Thoracic aorta (tissue), 2 donors: ENCODE measurements around the gene SCIN. TPM values are rescaled to one million over a fixed set of nuclear protein-coding genes. Genes with fewer than 3 reads are reported as not detected.

ENCODE experiments used
- ATAC-seq: fragments of 150-250 bp; one replicate; pipeline ENCODE4 v1.8.0; 2017; ENCODE audit warnings: low read depth; ENCODE audit not compliant: insufficient number of reproducible peaks, low FRiP score
- DNase-seq: peaks from one replicate; pipeline ENCODE4 v3.0.0-alpha.2; 2020; ENCODE audit warnings: low spot score
- H3K27ac ChIP-seq, 2 donors: fragments of 200-600 bp; sonication (generic); 1 replicate in 1 of 2; 2 replicates in 1 of 2; pipeline ENCODE4 v1.5.1; 2016; ENCODE audit warnings: mild to moderate bottlenecking in 2 of 2, moderate library complexity in 2 of 2
- H3K27me3 ChIP-seq: fragments of 200-600 bp; sonication (generic); replicated peaks from 2 replicates; pipeline ENCODE4 v1.6.0; 2016; ENCODE audit warnings: mild to moderate bottlenecking; ENCODE audit not compliant: insufficient read depth
- H3K36me3 ChIP-seq: fragments of 200-600 bp; sonication (generic); one replicate; pipeline ENCODE4 v1.5.1; 2016
- H3K4me1 ChIP-seq, 2 donors: fragments of 200-600 bp; sonication (generic); 1 replicate in 1 of 2; 2 replicates in 1 of 2; pipeline versions ENCODE4 v1.5.1 to v1.6.0; 2016; ENCODE audit warnings: low read depth in 2 of 2, mild to moderate bottlenecking in 1 of 2; ENCODE audit not compliant: control insufficient read depth in 1 of 2
- H3K4me3 ChIP-seq: fragments of 200-600 bp; sonication (generic); 2 replicates; pipeline ENCODE4 v1.5.1; 2016; ENCODE audit warnings: mild to moderate bottlenecking
- H3K9me3 ChIP-seq: fragments of 200-600 bp; sonication (generic); 2 replicates; pipeline ENCODE4 v1.5.1; 2016
- total RNA-seq, 2 donors: library from RNA; depleted of rRNA; stranded (reverse); fragments of >200 nt; gene quantifications; one replicate each; pipeline versions ENCODE4 v1.1.0 to v1.2.3, GENCODE V29; 2016
- TF ChIP-seq, protein P1 (sequence below): fragments of 200-600 bp; sonication (generic); IDR thresholded peaks from one replicate; pipeline ENCODE4 v1.5.1; 2019; ENCODE audit warnings: antibody characterized with exemption

Gene SCIN
- total RNA-seq, 2 donors from 2014 or later, result 0.49 to 2.0 TPM

DNA sequence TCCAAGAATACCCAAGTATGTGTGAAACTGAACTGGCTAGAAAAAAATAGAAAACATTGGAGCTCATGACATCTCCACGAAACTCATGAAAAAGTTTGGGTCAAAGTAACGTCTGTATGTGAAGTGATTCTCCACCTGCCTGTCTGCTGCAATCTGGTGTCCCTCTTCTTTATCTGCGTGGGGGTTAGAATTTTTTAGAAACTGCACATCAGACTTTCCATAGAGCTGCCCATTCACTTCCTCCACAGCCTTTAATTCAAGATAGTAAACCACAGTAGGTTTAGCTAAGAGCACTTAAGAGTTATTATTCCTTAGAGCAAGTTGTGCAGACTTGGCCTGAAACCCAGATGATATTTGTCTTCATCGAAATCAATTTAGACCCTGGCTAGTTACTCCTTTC, 55.3 kb downstream of the SCIN start:
- TF ChIP-seq, protein P1, sequence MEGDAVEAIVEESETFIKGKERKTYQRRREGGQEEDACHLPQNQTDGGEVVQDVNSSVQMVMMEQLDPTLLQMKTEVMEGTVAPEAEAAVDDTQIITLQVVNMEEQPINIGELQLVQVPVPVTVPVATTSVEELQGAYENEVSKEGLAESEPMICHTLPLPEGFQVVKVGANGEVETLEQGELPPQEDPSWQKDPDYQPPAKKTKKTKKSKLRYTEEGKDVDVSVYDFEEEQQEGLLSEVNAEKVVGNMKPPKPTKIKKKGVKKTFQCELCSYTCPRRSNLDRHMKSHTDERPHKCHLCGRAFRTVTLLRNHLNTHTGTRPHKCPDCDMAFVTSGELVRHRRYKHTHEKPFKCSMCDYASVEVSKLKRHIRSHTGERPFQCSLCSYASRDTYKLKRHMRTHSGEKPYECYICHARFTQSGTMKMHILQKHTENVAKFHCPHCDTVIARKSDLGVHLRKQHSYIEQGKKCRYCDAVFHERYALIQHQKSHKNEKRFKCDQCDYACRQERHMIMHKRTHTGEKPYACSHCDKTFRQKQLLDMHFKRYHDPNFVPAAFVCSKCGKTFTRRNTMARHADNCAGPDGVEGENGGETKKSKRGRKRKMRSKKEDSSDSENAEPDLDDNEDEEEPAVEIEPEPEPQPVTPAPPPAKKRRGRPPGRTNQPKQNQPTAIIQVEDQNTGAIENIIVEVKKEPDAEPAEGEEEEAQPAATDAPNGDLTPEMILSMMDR, result no peak
- no peak for DNase-seq
- Histone ChIP-seq H3K4me3 (no peak overlapping the region), H3K36me3 (no peaks in the 10 kb centered on the region), H3K27me3 (no peaks in the 10 kb centered on the region), H3K4me1 (no peaks in the 10 kb centered on the region), H3K27ac (no peak overlapping the region), H3K9me3 (no peaks in the 10 kb centered on the region)
- no peak for ATAC-seq

DNA sequence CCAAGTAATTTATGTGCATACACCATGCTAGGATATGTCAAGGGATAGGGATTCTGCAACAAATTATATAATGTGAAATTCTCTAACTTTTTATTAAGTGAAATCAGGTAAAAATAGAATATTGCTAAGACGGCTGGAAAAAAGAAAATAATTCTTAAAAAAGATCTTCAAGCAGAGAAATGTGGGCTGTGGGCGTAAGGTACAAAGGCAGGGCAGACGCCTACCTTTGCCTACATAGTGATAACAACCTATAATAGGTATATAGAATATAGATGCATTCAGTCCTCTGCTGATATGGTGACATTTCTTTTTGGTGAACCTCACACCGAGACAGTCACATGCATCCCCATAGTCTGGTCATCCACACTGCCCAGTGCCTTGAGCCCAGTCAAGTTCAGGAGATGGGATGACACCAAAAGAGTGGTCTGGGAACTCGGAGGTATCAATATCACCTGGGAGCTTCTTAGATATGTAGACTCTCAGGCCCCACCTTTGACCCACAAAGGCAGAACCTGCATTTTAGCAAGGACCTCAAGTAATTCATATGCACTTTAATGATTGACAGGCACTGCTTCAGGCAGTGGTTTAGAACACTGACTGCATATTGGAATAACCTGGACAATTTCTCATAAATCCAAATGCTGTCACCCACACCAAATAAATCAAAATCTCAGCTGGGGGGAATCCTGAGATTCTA, 59.4 kb downstream of the SCIN start:
- Histone ChIP-seq H3K36me3 (no peaks in the 10 kb centered on the region), H3K27ac (no peak overlapping the region), H3K9me3 (no peaks in the 10 kb centered on the region), H3K4me1 (no peaks in the 10 kb centered on the region), H3K4me3 (no peak overlapping the region), H3K27me3 (no peaks in the 10 kb centered on the region)
- DNase-seq (no peak), ATAC-seq (no peak)
- TF ChIP-seq, protein P1, result no peak

DNA sequence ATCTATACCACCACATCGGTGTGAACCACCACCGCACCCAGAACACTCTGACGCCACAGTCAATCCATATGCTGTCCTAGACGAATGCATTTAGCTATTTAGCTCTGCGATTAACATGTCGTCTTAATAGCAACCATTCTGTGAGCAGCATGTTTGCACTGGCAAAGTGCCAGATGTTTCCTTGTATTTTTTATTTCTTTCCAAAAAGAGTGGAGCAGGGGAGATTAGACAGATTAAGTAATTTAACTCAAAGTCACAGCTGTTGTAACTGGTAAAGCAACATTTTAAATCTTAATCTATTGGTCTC, 59.9 kb downstream of the SCIN start:
- Histone ChIP-seq H3K4me1 (no peaks in the 10 kb centered on the region), H3K27ac (no peak overlapping the region), H3K4me3 (no peak overlapping the region), H3K9me3 (no peaks in the 10 kb centered on the region), H3K36me3 (no peaks in the 10 kb centered on the region), H3K27me3 (no peaks in the 10 kb centered on the region)
- ATAC-seq (no peak), DNase-seq (no peak)
- TF ChIP-seq, protein P1, result no peak

DNA sequence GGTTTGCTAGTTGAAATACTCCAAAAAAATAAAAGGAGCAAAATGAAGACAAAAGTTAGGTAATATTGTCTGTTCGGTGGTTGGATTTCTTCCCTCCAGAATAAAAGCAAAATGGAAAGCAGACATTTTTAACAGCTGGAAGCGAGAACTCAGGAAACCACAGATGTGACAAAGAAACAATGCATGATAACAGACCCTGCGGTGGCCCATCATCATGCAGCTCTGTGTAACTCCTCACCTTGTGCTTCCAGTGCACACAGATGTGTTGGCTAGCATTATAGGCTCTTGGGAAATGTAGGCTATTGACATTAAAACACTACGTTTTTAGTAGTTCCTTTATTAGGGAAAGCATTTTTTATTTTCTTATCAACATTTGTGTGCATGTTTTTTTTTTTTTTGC, 63.1 kb downstream of the SCIN start:
- TF ChIP-seq, protein P1, result no peak
- no peaks in the 10 kb centered on the region for H3K27me3 ChIP-seq
- no peaks in the 10 kb centered on the region for H3K36me3 ChIP-seq
- no peak for DNase-seq
- no peak overlapping the region for H3K4me3 ChIP-seq
- H3K9me3 ChIP-seq, result no peaks in the 10 kb centered on the region
- no peak overlapping the region for H3K27ac ChIP-seq
- H3K4me1 ChIP-seq, result peaks cover 0 to 4% of the 10 kb centered on the region in 2 donors
- ATAC-seq, result no peak

DNA sequence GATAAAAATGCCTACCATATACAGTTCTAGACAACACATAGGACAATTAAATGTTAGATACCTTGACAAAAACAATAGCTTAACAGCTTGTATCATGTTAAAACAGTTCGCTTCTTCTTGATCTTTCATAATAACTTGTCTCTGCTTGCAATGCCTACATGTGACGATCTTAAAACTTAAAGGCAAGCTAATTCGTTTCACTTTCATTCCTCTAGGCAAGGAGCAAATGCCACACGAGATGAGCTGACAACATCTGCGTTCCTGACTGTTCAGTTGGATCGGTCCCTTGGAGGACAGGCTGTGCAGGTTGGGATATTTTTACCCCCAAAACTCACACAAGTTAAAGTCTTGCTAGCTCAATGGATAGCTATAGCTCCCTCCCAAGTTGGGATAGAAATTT, 65.3 kb downstream of the SCIN start:
- H3K27ac ChIP-seq, result no peak overlapping the region
- peak overlapping the region; percentile 12 for H3K4me3 ChIP-seq
- TF ChIP-seq, protein P1, result no peak
- no peak for ATAC-seq
- H3K9me3 ChIP-seq, result no peaks in the 10 kb centered on the region
- DNase-seq, result no peak
- H3K36me3 ChIP-seq, result no peaks in the 10 kb centered on the region
- no peaks in the 10 kb centered on the region for H3K27me3 ChIP-seq
- H3K4me1 ChIP-seq, result peaks cover 0 to 4% of the 10 kb centered on the region in 2 donors
